ENCODE data around the gene CD3E. TPM values are rescaled to one million over a fixed set of nuclear protein-coding genes. Genes with fewer than 3 reads are reported as not detected.

The CD3E gene
- total RNA-seq, 2 donors from 2014 or later, result 1.6 to 3.7 TPM

DNA sequence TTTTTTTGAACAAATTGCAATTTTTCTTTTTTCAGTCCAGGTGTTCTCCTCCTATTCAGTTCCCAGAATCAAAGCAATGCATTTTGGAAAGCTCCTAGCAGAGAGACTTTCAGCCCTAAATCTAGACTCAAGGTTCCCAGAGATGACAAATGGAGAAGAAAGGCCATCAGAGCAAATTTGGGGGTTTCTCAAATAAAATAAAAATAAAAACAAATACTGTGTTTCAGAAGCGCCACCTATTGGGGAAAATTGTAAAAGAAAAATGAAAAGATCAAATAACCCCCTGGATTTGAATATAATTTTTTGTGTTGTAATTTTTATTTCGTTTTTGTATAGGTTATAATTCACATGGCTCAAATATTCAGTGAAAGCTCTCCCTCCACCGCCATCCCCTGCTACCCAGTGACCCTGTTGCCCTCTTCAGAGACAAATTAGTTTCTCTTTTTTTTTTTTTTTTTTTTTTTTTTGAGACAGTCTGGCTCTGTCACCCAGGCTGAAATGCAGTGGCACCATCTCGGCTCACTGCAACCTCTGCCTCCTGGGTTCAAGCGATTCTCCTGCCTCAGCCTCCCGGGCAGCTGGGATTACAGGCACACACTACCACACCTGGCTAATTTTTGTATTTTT is 48.7 kb downstream of the CD3E start:
- no peak for ATAC-seq
- intact Hi-C loops (cut with DNase I), result loop anchor here (5.0 to 10.0 kb wide), 2 partner anchors 156 to 158 kb away; no protein-coding TSS in a partner anchor
- no peak for DNase-seq

- DNase-seq, result no peak
- no peak for ATAC-seq
- intact Hi-C loops (cut with DNase I), result loop anchor here in 1 of 2 donors (10.0 kb wide), 1 partner anchor 163 kb away; no protein-coding TSS in a partner anchor
Observed at GRCh38 chr11:118358071-118358470, 53.5 kb downstream of the CD3E start.

GRCh38 chr11:118359295-118359958 is 54.9 kb downstream of the CD3E start, which contains the start of gene UBE4A:
UBE4A (plus strand) TSS chr11:118359600; CDS start chr11:118365081, 5,481 bp downstream.
- intact Hi-C loops (cut with DNase I), result loop anchor here in 1 of 2 donors (10.0 kb wide), 1 partner anchor 165 kb away; no protein-coding TSS in a partner anchor
- ATAC-seq (peak; percentile 96 to 98), DNase-seq (peak; percentile 97)

- DNase-seq, result no peak
- intact Hi-C loops (cut with DNase I), result loop anchor here in 1 of 2 donors (5.0 kb wide), 1 partner anchor 168 kb away; no protein-coding TSS in a partner anchor
- no peak for ATAC-seq
Observed at GRCh38 chr11:118364956-118365615, 60.6 kb downstream of the CD3E start.

Other genes starting within 250 kb of the CD3E start
- gene TMPRSS4, start 227.7 kb upstream of the CD3E start, total RNA-seq, result not detected
- gene SMIM35, start 217.8 kb upstream of the CD3E start, total RNA-seq, result not detected
- gene SCN4B, start 151.9 kb upstream of the CD3E start, total RNA-seq, result 10 to 100 TPM in 1 of 2 donors, 1 to 10 TPM in 1; 5.9 to 11.3 TPM
- gene SCN2B, start 128.1 kb upstream of the CD3E start, total RNA-seq, result 10 to 100 TPM in 1 of 2 donors, 1 to 10 TPM in 1; 3.3 to 10.1 TPM
- 1 to 10 TPM; 2.5 to 5.3 TPM for gene JAML, start 79.7 kb upstream of the CD3E start, total RNA-seq
- 1 to 10 TPM; 1.0 to 1.1 TPM for gene MPZL3, start 52.4 kb upstream of the CD3E start, total RNA-seq
- gene MPZL2, start 40.4 kb upstream of the CD3E start, total RNA-seq, result 10 to 100 TPM; 11.6 to 47.8 TPM
- gene CD3D, start 38.0 kb downstream of the CD3E start, total RNA-seq, result 1 to 10 TPM in 1 of 2 donors, under 1 TPM in 1; 0.86 to 2.0 TPM
- 1 to 10 TPM in 1 of 2 donors, under 1 TPM in 1; 0.76 to 1.4 TPM for gene CD3G, start 39.6 kb downstream of the CD3E start, total RNA-seq
- 10 to 100 TPM; 32.9 to 41.2 TPM for gene UBE4A, start 54.9 kb downstream of the CD3E start, total RNA-seq
- gene ATP5MG, start 96.9 kb downstream of the CD3E start, total RNA-seq, result 100 to 1,000 TPM; 567 to 582 TPM
- gene KMT2A, start 131.8 kb downstream of the CD3E start, total RNA-seq, result 10 to 100 TPM; 23.7 to 25.2 TPM
- 1 to 10 TPM in 1 of 2 donors, not detected in 1; 1.2 TPM for gene TTC36, start 222.7 kb downstream of the CD3E start, total RNA-seq
- gene TMEM25, start 226.5 kb downstream of the CD3E start, total RNA-seq, result 10 to 100 TPM in 1 of 2 donors, 1 to 10 TPM in 1; 8.8 to 10.1 TPM

Measured in left cardiac atrium (tissue), 4 donors.